Endothelial cell (in vitro differentiated cells): Measurements from ENCODE around the gene OR1L8. TPM values are rescaled to one million over a fixed set of nuclear protein-coding genes. Genes with fewer than 3 reads are reported as not detected.
"Not testable (repeated sequence)": the region's sequence is repeated elsewhere in the genome, so short reads cannot be mapped to it uniquely, and the experiment has no call there.

Experiments used
- DNase-seq: peaks from one replicate; pipeline ENCODE4 v3.0.0; 2021; ENCODE audit warnings: low spot score
- H3K27ac Mint-ChIP-seq: one replicate; pipeline ENCODE4 v1.8.0; 2021; ENCODE audit warnings: mixed read lengths, inconsistent platforms; ENCODE audit not compliant: unreplicated experiment
- H3K27me3 Mint-ChIP-seq: one replicate; pipeline ENCODE4 v1.8.0; 2021; ENCODE audit warnings: mild to moderate bottlenecking, moderate library complexity, mixed read lengths, inconsistent platforms; ENCODE audit not compliant: unreplicated experiment
- H3K36me3 Mint-ChIP-seq: one replicate; pipeline ENCODE4 v1.8.0; 2021; ENCODE audit warnings: mild to moderate bottlenecking, low read depth, mixed read lengths, inconsistent platforms; ENCODE audit not compliant: unreplicated experiment
- H3K4me1 Mint-ChIP-seq: one replicate; pipeline ENCODE4 v1.8.0; 2021; ENCODE audit warnings: mild to moderate bottlenecking, mixed read lengths, inconsistent platforms; ENCODE audit not compliant: unreplicated experiment
- H3K4me3 Mint-ChIP-seq: one replicate; pipeline ENCODE4 v1.8.0; 2021; ENCODE audit warnings: mild to moderate bottlenecking, mixed read lengths, inconsistent platforms; ENCODE audit not compliant: unreplicated experiment
- H3K9me3 Mint-ChIP-seq: one replicate; pipeline ENCODE4 v1.8.0; 2021; ENCODE audit warnings: mixed read lengths, inconsistent platforms; ENCODE audit not compliant: unreplicated experiment
- total RNA-seq: library from RNA; stranded (reverse); fragmentation: NEBNext Ultra II Directional; extraction: Animal tissue kit (Norgen Biotek cat#: 25700); gene quantifications from one replicate; pipeline ENCODE4 v1.2.1, GENCODE V29; 2021; ENCODE audit not compliant: unreplicated experiment
- TF ChIP-seq, protein P1 (sequence below): fragments of 200-600 bp; sonication (generic); IDR thresholded peaks from one replicate; pipeline ENCODE4 v1.5.0; 2021; ENCODE audit warnings: antibody characterized with exemption; ENCODE audit not compliant: unreplicated experiment

The OR1L8 gene
- total RNA-seq, 1 donor from 2014 or later = 0.13 TPM

DNA sequence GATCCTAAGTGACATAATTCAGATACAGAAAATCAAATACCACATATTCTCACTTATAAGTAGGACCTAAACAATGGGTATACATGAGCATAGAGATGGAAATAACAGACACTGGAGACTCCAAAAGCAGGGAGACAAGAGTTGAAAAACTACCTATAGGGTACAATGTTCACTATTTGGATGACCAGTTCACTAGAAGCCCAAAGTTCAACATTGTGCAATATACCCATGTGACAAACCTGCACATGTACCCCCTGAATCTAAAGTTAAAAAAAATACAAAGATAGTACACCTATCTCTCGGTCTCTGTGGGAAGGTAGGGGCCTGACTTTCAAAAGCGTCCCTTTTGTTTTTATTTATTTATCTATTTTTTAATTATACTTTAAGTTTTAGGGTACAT is 44.4 kb downstream of the OR1L8 start:
- no peak overlapping the region for H3K27ac Mint-ChIP-seq
- H3K36me3 Mint-ChIP-seq = peaks cover 10% of the 10 kb centered on the region
- TF ChIP-seq, protein P1, sequence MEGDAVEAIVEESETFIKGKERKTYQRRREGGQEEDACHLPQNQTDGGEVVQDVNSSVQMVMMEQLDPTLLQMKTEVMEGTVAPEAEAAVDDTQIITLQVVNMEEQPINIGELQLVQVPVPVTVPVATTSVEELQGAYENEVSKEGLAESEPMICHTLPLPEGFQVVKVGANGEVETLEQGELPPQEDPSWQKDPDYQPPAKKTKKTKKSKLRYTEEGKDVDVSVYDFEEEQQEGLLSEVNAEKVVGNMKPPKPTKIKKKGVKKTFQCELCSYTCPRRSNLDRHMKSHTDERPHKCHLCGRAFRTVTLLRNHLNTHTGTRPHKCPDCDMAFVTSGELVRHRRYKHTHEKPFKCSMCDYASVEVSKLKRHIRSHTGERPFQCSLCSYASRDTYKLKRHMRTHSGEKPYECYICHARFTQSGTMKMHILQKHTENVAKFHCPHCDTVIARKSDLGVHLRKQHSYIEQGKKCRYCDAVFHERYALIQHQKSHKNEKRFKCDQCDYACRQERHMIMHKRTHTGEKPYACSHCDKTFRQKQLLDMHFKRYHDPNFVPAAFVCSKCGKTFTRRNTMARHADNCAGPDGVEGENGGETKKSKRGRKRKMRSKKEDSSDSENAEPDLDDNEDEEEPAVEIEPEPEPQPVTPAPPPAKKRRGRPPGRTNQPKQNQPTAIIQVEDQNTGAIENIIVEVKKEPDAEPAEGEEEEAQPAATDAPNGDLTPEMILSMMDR = no peak
- H3K4me3 Mint-ChIP-seq = no peak overlapping the region
- peaks cover 14% of the 10 kb centered on the region for H3K9me3 Mint-ChIP-seq
- DNase-seq = no peak
- peaks cover 3% of the 10 kb centered on the region for H3K27me3 Mint-ChIP-seq
- no peaks in the 10 kb centered on the region for H3K4me1 Mint-ChIP-seq

DNA sequence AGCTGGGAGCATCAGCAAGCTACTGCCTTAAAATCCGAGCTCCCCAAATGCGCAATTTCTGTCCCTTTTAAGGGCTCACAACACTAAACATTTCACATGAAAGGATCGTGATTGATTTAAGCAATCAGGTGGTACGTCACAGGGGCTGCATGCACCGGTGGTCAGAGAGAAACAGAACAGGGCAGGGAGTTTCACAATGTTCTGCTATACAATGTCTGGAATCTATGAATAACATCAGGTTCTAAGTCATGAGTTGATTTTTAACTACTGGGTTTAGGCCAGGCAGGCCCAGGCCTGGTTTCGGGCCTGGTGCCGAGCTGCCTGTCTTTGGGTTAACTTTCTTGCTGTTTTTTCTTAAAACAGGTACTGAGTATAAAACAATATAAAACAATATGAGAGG is 46.1 kb downstream of the OR1L8 start:
- H3K27me3 Mint-ChIP-seq, H3K4me3 Mint-ChIP-seq, H3K36me3 Mint-ChIP-seq, DNase-seq, H3K4me1 Mint-ChIP-seq, H3K27ac Mint-ChIP-seq: not testable (repeated sequence)
- H3K9me3 Mint-ChIP-seq = peaks cover 14% of the 10 kb centered on the region

DNA sequence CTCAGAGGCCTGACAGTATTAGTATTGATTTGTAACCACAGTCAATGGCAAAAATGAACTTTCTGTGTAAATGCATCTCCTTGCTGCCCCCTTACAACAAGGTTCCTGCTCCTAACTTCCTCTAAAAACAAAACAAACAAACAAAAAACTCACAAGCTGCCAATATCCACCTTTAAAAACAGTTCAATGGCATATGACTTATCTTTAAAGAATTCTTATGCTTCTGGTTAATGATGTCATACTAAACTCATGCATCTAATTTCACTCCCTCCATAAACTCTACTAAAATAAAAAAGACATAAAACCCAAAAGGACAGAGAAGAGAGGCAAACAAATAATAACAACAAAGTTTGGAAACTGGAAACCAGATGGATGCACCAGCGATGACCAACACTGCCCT is 47.0 kb downstream of the OR1L8 start:
- Mint-ChIP-seq H3K4me3 (no peak overlapping the region), H3K4me1 (no peaks in the 10 kb centered on the region), H3K27ac (no peak overlapping the region), H3K36me3 (peaks cover 10% of the 10 kb centered on the region), H3K9me3 (peaks cover 16% of the 10 kb centered on the region), H3K27me3 (peaks cover 3% of the 10 kb centered on the region)
- TF ChIP-seq, protein P1 = no peak
- DNase-seq = no peak

DNA sequence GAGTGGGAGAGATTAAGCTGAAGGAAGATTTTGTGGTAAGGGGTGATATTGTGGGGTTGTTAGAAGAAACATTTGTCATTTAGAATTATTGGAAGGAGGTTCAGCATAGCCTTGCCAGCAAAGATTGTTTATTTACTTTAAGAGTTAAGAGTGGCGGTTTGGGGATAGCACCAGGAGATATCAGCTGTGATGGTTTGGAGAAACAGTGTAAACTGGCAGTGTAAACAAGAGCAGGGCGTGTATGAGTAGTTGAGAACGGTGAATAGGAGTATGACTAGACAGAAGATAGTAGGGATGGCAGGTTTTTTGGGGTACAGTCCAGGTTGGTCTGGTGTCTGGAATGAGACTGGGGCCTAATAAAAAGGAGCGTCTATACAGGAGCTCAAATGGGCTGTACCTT is 52.0 kb downstream of the OR1L8 start:
- not testable (repeated sequence) for DNase-seq
- H3K9me3 Mint-ChIP-seq = peaks cover 20% of the 10 kb centered on the region

DNA sequence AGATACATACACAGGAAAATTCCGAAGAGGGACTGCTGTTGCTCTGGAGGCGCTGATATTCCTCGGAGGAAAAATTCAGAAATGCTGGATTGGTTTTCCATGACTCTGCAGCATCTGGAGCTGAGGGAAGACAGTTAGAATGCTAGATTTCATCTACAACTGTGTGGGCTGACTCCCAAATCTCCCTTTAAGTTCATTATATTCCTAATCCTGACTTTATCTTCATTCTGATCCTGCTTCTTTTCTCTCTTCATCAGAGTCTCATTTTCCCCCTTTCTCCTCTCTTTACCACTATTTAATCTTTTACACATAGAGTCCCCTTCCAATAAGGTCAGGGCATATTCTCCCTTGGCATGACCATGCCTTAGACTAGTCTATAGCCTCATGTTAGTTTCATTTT is 56.0 kb downstream of the OR1L8 start, which contains the start of gene OR1N1:
Gene OR1N1, minus strand, starts transcription at position 101 of the 400 bp plus-strand sequence. Its CDS starts 0 bp downstream, at position 101.
- Mint-ChIP-seq H3K9me3 (peaks cover 11% of the 10 kb centered on the region), H3K4me3 (no peak within 1 kb of the TSS), H3K4me1 (no peaks in the 10 kb centered on the region), H3K27me3 (peaks cover 8% of the 10 kb centered on the region), H3K27ac (no peak within 1 kb of the TSS), H3K36me3 (no peaks in the 10 kb centered on the region)
- DNase-seq = no peak
- TF ChIP-seq, protein P1 = no peak

More for the DNA sequence above, 52.0 kb downstream of the OR1L8 start:
- H3K27ac Mint-ChIP-seq, H3K4me3 Mint-ChIP-seq, H3K36me3 Mint-ChIP-seq, H3K4me1 Mint-ChIP-seq, H3K27me3 Mint-ChIP-seq: not testable (repeated sequence)

DNA sequence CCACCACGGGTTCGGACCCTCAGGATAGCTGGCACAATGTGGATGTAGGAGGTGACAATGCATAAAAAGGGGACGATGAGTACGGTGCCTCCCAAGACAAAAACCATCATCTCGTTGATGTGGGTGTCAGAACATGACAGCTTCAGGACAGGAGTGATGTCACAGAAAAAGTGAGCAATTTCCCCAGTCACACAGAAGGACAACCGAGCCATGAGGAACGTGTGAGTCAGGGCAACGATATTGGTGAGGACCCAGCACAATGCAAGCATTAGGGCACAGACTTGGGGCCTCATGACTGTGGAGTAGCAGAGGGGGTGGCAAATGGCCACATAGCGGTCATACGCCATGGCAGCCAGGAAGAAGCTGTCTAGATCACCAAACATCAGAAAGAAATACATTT is 56.6 kb downstream of the OR1L8 start:
- H3K36me3 Mint-ChIP-seq = no peaks in the 10 kb centered on the region
- no peak overlapping the region for H3K4me3 Mint-ChIP-seq
- no peak overlapping the region for H3K27ac Mint-ChIP-seq
- peaks cover 11% of the 10 kb centered on the region for H3K9me3 Mint-ChIP-seq
- DNase-seq = no peak
- peaks cover 8% of the 10 kb centered on the region for H3K27me3 Mint-ChIP-seq
- H3K4me1 Mint-ChIP-seq = no peaks in the 10 kb centered on the region
- TF ChIP-seq, protein P1 = no peak
